Measurements from ENCODE around the gene HMCES. TPM values are rescaled to one million over a fixed set of nuclear protein-coding genes. Genes with fewer than 3 reads are reported as not detected.
"Not testable (repeated sequence)": the region's sequence is repeated elsewhere in the genome, so short reads cannot be mapped to it uniquely, and the experiment has no call there.

The HMCES gene
- total RNA-seq, 2 donors from 2014 or later, result 10.1 to 14.5 TPM

GRCh38 chr3:129339833-129340232, 61.2 kb downstream of the HMCES start:
- ATAC-seq; H3K27me3 ChIP-seq; intact Hi-C loops (cut with DNase I); H3K27ac ChIP-seq; H3K36me3 ChIP-seq (replicated peaks in 1 of 2; ENCODE audit: insufficient read depth in 1 of 2, low read depth in 2 of 2); DNase-seq; H3K4me3 ChIP-seq; H3K9me3 ChIP-seq: not testable (repeated sequence)
- 91 to 93% methylated on average over 9 to 20 of the region's 30 CpGs for WGBS, 2 donors
- H3K4me1 ChIP-seq, result peaks cover 13% of the 10 kb centered on the region

- H3K36me3 ChIP-seq (replicated peaks in 1 of 2; ENCODE audit: insufficient read depth in 1 of 2, low read depth in 2 of 2), result no peaks in the 10 kb centered on the region
- intact Hi-C loops (cut with DNase I), result no loop called here
- ATAC-seq (no peak), DNase-seq (no peak)
- 83 to 85% methylated on average over 6 to 10 of the region's 10 CpGs for WGBS, 2 donors
- no peaks in the 10 kb centered on the region for H3K9me3 ChIP-seq
- H3K27ac ChIP-seq, result no peak overlapping the region
- H3K4me1 ChIP-seq, result peaks cover 13% of the 10 kb centered on the region
- TF ChIP-seq CTCF (IDR thresholded peaks at IDR 0.05) (no peak), POLR2A (IDR thresholded peaks at IDR 0.05) (no peak)
- H3K27me3 ChIP-seq, result no peaks in the 10 kb centered on the region
- no peak overlapping the region for H3K4me3 ChIP-seq
These were observed 62.9 kb downstream of the HMCES start for GRCh38 chr3:129341331-129342141.

- no peaks in the 10 kb centered on the region for H3K27me3 ChIP-seq
- H3K4me3 ChIP-seq, result peak overlapping the region in 1 of 2 donors; percentile 7
- no peaks in the 10 kb centered on the region for H3K9me3 ChIP-seq
- no peak overlapping the region for H3K27ac ChIP-seq
- H3K4me1 ChIP-seq, result peaks cover 13% of the 10 kb centered on the region
- intact Hi-C loops (cut with DNase I), result no loop called here
- ATAC-seq, result peak; percentile 88
- H3K36me3 ChIP-seq (replicated peaks in 1 of 2; ENCODE audit: insufficient read depth in 1 of 2, low read depth in 2 of 2), result no peaks in the 10 kb centered on the region
- DNase-seq, result peak; percentile 49 to 71 (median 58)
- WGBS, 2 donors, result 12% methylated on average over 38 of the region's 39 CpGs; no CpG with 5 or more reads in 1 of the 2 donors
- no peak for TF ChIP-seq POLR2A (IDR thresholded peaks at IDR 0.05)
- peak; percentile 47 to 71 (median 61) for TF ChIP-seq CTCF (IDR thresholded peaks at IDR 0.05)
These were observed 65.1 kb downstream of the HMCES start for GRCh38 chr3:129343643-129344360.

- H3K36me3 ChIP-seq (replicated peaks in 1 of 2; ENCODE audit: insufficient read depth in 1 of 2, low read depth in 2 of 2), result no peaks in the 10 kb centered on the region
- peak overlapping the region in 1 of 2 donors; percentile 7 for H3K4me3 ChIP-seq
- DNase-seq (peak in 1 of 4 donors; percentile 11), ATAC-seq (no peak)
- TF ChIP-seq CTCF (IDR thresholded peaks at IDR 0.05), result no peak
- no peak for TF ChIP-seq POLR2A (IDR thresholded peaks at IDR 0.05)
- intact Hi-C loops (cut with DNase I), result no loop called here
- WGBS, 2 donors, result 42 to 47% methylated on average over 3 to 13 of the region's 13 CpGs
- H3K27ac ChIP-seq, result no peak overlapping the region
- H3K27me3 ChIP-seq, result no peaks in the 10 kb centered on the region
- H3K9me3 ChIP-seq, result no peaks in the 10 kb centered on the region
- H3K4me1 ChIP-seq, result peaks cover 13% of the 10 kb centered on the region
These were observed 66.0 kb downstream of the HMCES start for GRCh38 chr3:129344540-129345220.

- TF ChIP-seq CTCF (IDR thresholded peaks at IDR 0.05) (no peak), POLR2A (IDR thresholded peaks at IDR 0.05) (no peak)
- no peaks in the 10 kb centered on the region for H3K9me3 ChIP-seq
- 77 to 87% methylated on average over 7 of the region's 7 CpGs for WGBS, 2 donors
- ATAC-seq (no peak), DNase-seq (no peak)
- intact Hi-C loops (cut with DNase I), result no loop called here
- no peaks in the 10 kb centered on the region for H3K27me3 ChIP-seq
- no peaks in the 10 kb centered on the region for H3K36me3 ChIP-seq (replicated peaks in 1 of 2; ENCODE audit: insufficient read depth in 1 of 2, low read depth in 2 of 2)
- peaks cover 13% of the 10 kb centered on the region for H3K4me1 ChIP-seq
- no peak overlapping the region for H3K4me3 ChIP-seq
- no peak overlapping the region for H3K27ac ChIP-seq
These were observed 66.6 kb downstream of the HMCES start for GRCh38 chr3:129345281-129345680.
